GM23248 (cell line): ENCODE data around the gene ABLIM2.

Experiments used
- EZH2 ChIP-seq: fragments of 200-600 bp; sonication (generic); IDR thresholded peaks from 2 replicates; pipeline ENCODE4 v1.6.1; 2018; ENCODE audit warnings: antibody characterized with exemption, mild to moderate bottlenecking; ENCODE audit not compliant: insufficient read depth, poor library complexity, severe bottlenecking
- EZH2phosphoT487 ChIP-seq: fragments of 200-600 bp; sonication (generic); IDR thresholded peaks from 2 replicates; pipeline ENCODE4 v1.6.1; 2018; ENCODE audit warnings: antibody characterized with exemption, moderate library complexity, mild to moderate bottlenecking, low read depth; ENCODE audit not compliant: insufficient read depth

GRCh38 chr4:8121292-8122015, 37.2 kb downstream of the ABLIM2 start:
- TF ChIP-seq EZH2phosphoT487 (no peak), EZH2 (no peak)
